Measurements from ENCODE around the gene DPP6.

DPP6 gene

GRCh38 chr7:154436560-154436959 is 384.4 kb downstream of the DPP6 start:
- DNase-seq = no peak
- no peaks in the 10 kb centered on the region for H3K4me1 ChIP-seq (ENCODE audit: control extremely low read depth in 1 of 4, control insufficient read depth in 4 of 4, insufficient read depth in 4 of 4, low read length in 3 of 4)
- 23% methylated on average over 2 of the region's 4 CpGs for WGBS (ENCODE audit: insufficient coverage)
- no peaks in the 10 kb centered on the region for H3K27me3 ChIP-seq (replicated peaks in 2 of 5; ENCODE audit: control insufficient read depth in 4 of 5, insufficient read depth in 5 of 5, low read length in 4 of 5)
- H3K27ac ChIP-seq (ENCODE audit: insufficient read depth in 1 of 2, low read depth in 1 of 2, low read length in 2 of 2, poor library complexity in 1 of 2, severe bottlenecking in 2 of 2) = no peak overlapping the region
- ChIA-PET CTCF (no interaction called here), POLR2A (no interaction called here)
- no peaks in the 10 kb centered on the region for H3K9me3 ChIP-seq (ENCODE audit: control extremely low read depth in 1 of 5, control insufficient read depth in 4 of 5, insufficient read depth in 2 of 5, low read depth in 1 of 5, low read length in 4 of 5)
- H3K4me3 ChIP-seq (ENCODE audit: control insufficient read depth in 1 of 7, extremely low read depth in 1 of 7, insufficient read depth in 4 of 7, low read depth in 2 of 7, low read length in 6 of 7) = no peak overlapping the region
- no peaks in the 10 kb centered on the region for H3K36me3 ChIP-seq (ENCODE audit: control insufficient read depth in 4 of 4, insufficient read depth in 4 of 4, low read length in 3 of 4)

GRCh38 chr7:154437234-154437633 is 385.0 kb downstream of the DPP6 start:
- no peak overlapping the region for H3K27ac ChIP-seq (ENCODE audit: insufficient read depth in 1 of 2, low read depth in 1 of 2, low read length in 2 of 2, poor library complexity in 1 of 2, severe bottlenecking in 2 of 2)
- H3K36me3 ChIP-seq (ENCODE audit: control insufficient read depth in 4 of 4, insufficient read depth in 4 of 4, low read length in 3 of 4) = no peaks in the 10 kb centered on the region
- POLR2A ChIA-PET = no interaction called here
- DNase-seq = no peak
- no peaks in the 10 kb centered on the region for H3K27me3 ChIP-seq (replicated peaks in 2 of 5; ENCODE audit: control insufficient read depth in 4 of 5, insufficient read depth in 5 of 5, low read length in 4 of 5)
- no peaks in the 10 kb centered on the region for H3K9me3 ChIP-seq (ENCODE audit: control extremely low read depth in 1 of 5, control insufficient read depth in 4 of 5, insufficient read depth in 2 of 5, low read depth in 1 of 5, low read length in 4 of 5)
- CTCF ChIA-PET = no interaction called here
- WGBS (ENCODE audit: insufficient coverage) = 94% methylated on average over 2 of the region's 2 CpGs
- H3K4me3 ChIP-seq (ENCODE audit: control insufficient read depth in 1 of 7, extremely low read depth in 1 of 7, insufficient read depth in 4 of 7, low read depth in 2 of 7, low read length in 6 of 7) = no peak overlapping the region
- H3K4me1 ChIP-seq (ENCODE audit: control extremely low read depth in 1 of 4, control insufficient read depth in 4 of 4, insufficient read depth in 4 of 4, low read length in 3 of 4) = no peaks in the 10 kb centered on the region

DNA sequence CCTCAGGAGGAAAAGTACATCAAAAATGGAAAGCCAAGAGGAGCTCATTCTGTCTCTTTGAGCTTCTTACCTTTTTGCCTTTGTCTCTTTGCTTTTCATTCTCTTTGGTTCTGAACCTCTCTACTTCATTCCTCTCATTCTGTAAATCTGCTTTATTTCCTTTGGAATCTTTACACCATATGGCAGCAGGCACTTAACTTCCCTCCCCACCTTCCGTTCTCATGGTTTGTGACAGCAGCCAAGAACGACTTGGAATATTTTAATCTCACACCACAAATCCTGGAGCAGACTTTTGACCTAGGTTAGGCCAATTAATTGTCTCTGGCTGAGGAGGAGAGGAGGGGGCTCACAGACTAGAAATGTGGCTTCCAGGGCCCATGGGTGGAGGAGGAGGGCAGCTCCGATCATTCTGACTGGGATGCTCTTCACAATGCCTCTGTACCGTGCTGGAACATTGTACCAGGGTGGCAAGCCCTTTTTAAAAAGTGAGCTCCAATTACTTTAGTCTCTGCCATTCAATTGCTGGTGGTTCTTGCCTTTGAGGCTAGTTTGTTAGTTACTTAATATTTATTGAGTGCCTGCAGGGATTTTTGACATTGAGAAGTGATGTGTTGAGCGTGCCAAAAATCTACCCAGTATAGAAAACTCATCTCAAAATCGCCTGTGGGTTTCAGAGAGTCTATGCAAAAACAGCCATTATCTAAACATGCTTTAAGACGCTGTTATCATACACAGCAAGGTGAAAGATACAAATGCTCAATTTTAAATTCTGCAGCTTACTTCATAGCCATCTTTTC is 386.6 kb downstream of the DPP6 start:
- Histone ChIP-seq H3K9me3 (ENCODE audit: control extremely low read depth in 1 of 5, control insufficient read depth in 4 of 5, insufficient read depth in 2 of 5, low read depth in 1 of 5, low read length in 4 of 5) (no peaks in the 10 kb centered on the region), H3K27ac (ENCODE audit: insufficient read depth in 1 of 2, low read depth in 1 of 2, low read length in 2 of 2, poor library complexity in 1 of 2, severe bottlenecking in 2 of 2) (no peak overlapping the region), H3K36me3 (ENCODE audit: control insufficient read depth in 4 of 4, insufficient read depth in 4 of 4, low read length in 3 of 4) (no peaks in the 10 kb centered on the region), H3K4me3 (ENCODE audit: control insufficient read depth in 1 of 7, extremely low read depth in 1 of 7, insufficient read depth in 4 of 7, low read depth in 2 of 7, low read length in 6 of 7) (no peak overlapping the region), H3K27me3 (replicated peaks in 2 of 5; ENCODE audit: control insufficient read depth in 4 of 5, insufficient read depth in 5 of 5, low read length in 4 of 5) (no peaks in the 10 kb centered on the region), H3K4me1 (ENCODE audit: control extremely low read depth in 1 of 4, control insufficient read depth in 4 of 4, insufficient read depth in 4 of 4, low read length in 3 of 4) (no peaks in the 10 kb centered on the region)
- DNase-seq = no peak
- ChIA-PET POLR2A (interaction anchor here (0.6 kb wide), 1 partner anchor 9 kb away, joined by 7 read pairs; no protein-coding TSS in a partner anchor), CTCF (no interaction called here)
- 92% methylated on average over 4 of the region's 7 CpGs for WGBS (ENCODE audit: insufficient coverage)

DNA sequence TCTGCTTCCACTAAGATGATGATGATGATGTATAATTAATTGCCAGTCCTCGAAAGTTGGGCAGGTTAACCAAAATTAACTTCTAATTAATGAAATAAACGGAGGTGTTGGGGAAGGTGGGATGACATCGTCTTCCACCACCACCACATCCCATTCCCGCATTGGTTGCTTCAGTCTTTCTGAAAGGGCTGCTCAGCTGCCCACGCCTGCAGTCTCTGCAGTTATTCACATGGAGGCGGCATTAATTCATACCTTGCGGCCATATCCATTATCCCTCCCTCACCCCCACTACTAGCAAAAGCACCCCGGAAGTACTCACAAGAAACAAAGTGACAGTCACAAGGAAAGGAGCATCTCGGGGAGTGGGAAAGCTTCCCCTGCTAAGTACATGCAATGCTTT is 387.9 kb downstream of the DPP6 start:
- WGBS (ENCODE audit: insufficient coverage) = 100% methylated on average over 1 of the region's 9 CpGs
- no peaks in the 10 kb centered on the region for H3K4me1 ChIP-seq (ENCODE audit: control extremely low read depth in 1 of 4, control insufficient read depth in 4 of 4, insufficient read depth in 4 of 4, low read length in 3 of 4)
- POLR2A ChIA-PET = no interaction called here
- no peaks in the 10 kb centered on the region for H3K27me3 ChIP-seq (replicated peaks in 2 of 5; ENCODE audit: control insufficient read depth in 4 of 5, insufficient read depth in 5 of 5, low read length in 4 of 5)
- H3K9me3 ChIP-seq (ENCODE audit: control extremely low read depth in 1 of 5, control insufficient read depth in 4 of 5, insufficient read depth in 2 of 5, low read depth in 1 of 5, low read length in 4 of 5) = no peaks in the 10 kb centered on the region
- H3K27ac ChIP-seq (ENCODE audit: insufficient read depth in 1 of 2, low read depth in 1 of 2, low read length in 2 of 2, poor library complexity in 1 of 2, severe bottlenecking in 2 of 2) = no peak overlapping the region
- H3K36me3 ChIP-seq (ENCODE audit: control insufficient read depth in 4 of 4, insufficient read depth in 4 of 4, low read length in 3 of 4) = no peaks in the 10 kb centered on the region
- CTCF ChIA-PET = no interaction called here
- no peak for DNase-seq
- H3K4me3 ChIP-seq (ENCODE audit: control insufficient read depth in 1 of 7, extremely low read depth in 1 of 7, insufficient read depth in 4 of 7, low read depth in 2 of 7, low read length in 6 of 7) = no peak overlapping the region

- Histone ChIP-seq H3K27me3 (replicated peaks in 2 of 5; ENCODE audit: control insufficient read depth in 4 of 5, insufficient read depth in 5 of 5, low read length in 4 of 5) (no peaks in the 10 kb centered on the region), H3K4me1 (ENCODE audit: control extremely low read depth in 1 of 4, control insufficient read depth in 4 of 4, insufficient read depth in 4 of 4, low read length in 3 of 4) (no peaks in the 10 kb centered on the region), H3K9me3 (ENCODE audit: control extremely low read depth in 1 of 5, control insufficient read depth in 4 of 5, insufficient read depth in 2 of 5, low read depth in 1 of 5, low read length in 4 of 5) (no peaks in the 10 kb centered on the region), H3K36me3 (ENCODE audit: control insufficient read depth in 4 of 4, insufficient read depth in 4 of 4, low read length in 3 of 4) (no peaks in the 10 kb centered on the region), H3K4me3 (ENCODE audit: control insufficient read depth in 1 of 7, extremely low read depth in 1 of 7, insufficient read depth in 4 of 7, low read depth in 2 of 7, low read length in 6 of 7) (no peak overlapping the region), H3K27ac (ENCODE audit: insufficient read depth in 1 of 2, low read depth in 1 of 2, low read length in 2 of 2, poor library complexity in 1 of 2, severe bottlenecking in 2 of 2) (no peak overlapping the region)
- ChIA-PET POLR2A (no interaction called here), CTCF (interaction anchor here (0.8 kb wide), 1 partner anchor 11 kb away, joined by 3 read pairs; no protein-coding TSS in a partner anchor)
- 91% methylated on average over 4 of the region's 5 CpGs for WGBS (ENCODE audit: insufficient coverage)
- DNase-seq = no peak
Observed at GRCh38 chr7:154440651-154441050, 388.5 kb downstream of the DPP6 start.

DNA sequence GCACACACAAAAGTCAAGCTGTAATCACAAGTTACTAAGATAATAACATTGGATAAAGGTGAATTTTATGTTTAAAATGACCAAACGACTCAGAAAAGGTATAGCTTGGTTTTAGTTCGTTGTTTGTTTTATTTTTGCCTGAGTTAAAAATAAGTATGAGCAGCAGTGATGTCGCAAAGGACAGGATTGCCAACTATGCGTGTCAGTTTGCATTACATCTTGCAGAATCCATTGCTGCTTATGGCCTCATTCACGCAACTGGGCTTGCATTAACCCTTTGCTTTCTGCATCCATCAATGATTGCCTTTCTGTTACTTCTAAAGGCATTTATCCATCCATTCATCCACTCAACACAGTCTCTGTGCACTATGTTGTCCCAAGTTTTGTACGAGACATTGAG is 389.6 kb downstream of the DPP6 start:
- no peak overlapping the region for H3K4me3 ChIP-seq (ENCODE audit: control insufficient read depth in 1 of 7, extremely low read depth in 1 of 7, insufficient read depth in 4 of 7, low read depth in 2 of 7, low read length in 6 of 7)
- no peak overlapping the region for H3K27ac ChIP-seq (ENCODE audit: insufficient read depth in 1 of 2, low read depth in 1 of 2, low read length in 2 of 2, poor library complexity in 1 of 2, severe bottlenecking in 2 of 2)
- 59% methylated on average over 4 of the region's 6 CpGs for WGBS (ENCODE audit: insufficient coverage)
- H3K27me3 ChIP-seq (replicated peaks in 2 of 5; ENCODE audit: control insufficient read depth in 4 of 5, insufficient read depth in 5 of 5, low read length in 4 of 5) = no peaks in the 10 kb centered on the region
- H3K4me1 ChIP-seq (ENCODE audit: control extremely low read depth in 1 of 4, control insufficient read depth in 4 of 4, insufficient read depth in 4 of 4, low read length in 3 of 4) = no peaks in the 10 kb centered on the region
- no peak for DNase-seq
- ChIA-PET CTCF (no interaction called here), POLR2A (no interaction called here)
- H3K36me3 ChIP-seq (ENCODE audit: control insufficient read depth in 4 of 4, insufficient read depth in 4 of 4, low read length in 3 of 4) = no peaks in the 10 kb centered on the region
- H3K9me3 ChIP-seq (ENCODE audit: control extremely low read depth in 1 of 5, control insufficient read depth in 4 of 5, insufficient read depth in 2 of 5, low read depth in 1 of 5, low read length in 4 of 5) = peaks cover 0 to 2% (median 0%) of the 10 kb centered on the region in 5 experiments

- DNase-seq = no peak
- CTCF ChIA-PET = no interaction called here
- 72% methylated on average over 2 of the region's 2 CpGs for WGBS (ENCODE audit: insufficient coverage)
Observed at GRCh38 chr7:154442939-154443338, 390.7 kb downstream of the DPP6 start.

More at GRCh38 chr7:154442939-154443338, 390.7 kb downstream of the DPP6 start:
- no peak overlapping the region for H3K4me3 ChIP-seq (ENCODE audit: control insufficient read depth in 1 of 7, extremely low read depth in 1 of 7, insufficient read depth in 4 of 7, low read depth in 2 of 7, low read length in 6 of 7)
- H3K9me3 ChIP-seq (ENCODE audit: control extremely low read depth in 1 of 5, control insufficient read depth in 4 of 5, insufficient read depth in 2 of 5, low read depth in 1 of 5, low read length in 4 of 5) = peaks cover 0 to 2% (median 0%) of the 10 kb centered on the region in 5 experiments
- H3K36me3 ChIP-seq (ENCODE audit: control insufficient read depth in 4 of 4, insufficient read depth in 4 of 4, low read length in 3 of 4) = no peaks in the 10 kb centered on the region
- POLR2A ChIA-PET = no interaction called here
- no peak overlapping the region for H3K27ac ChIP-seq (ENCODE audit: insufficient read depth in 1 of 2, low read depth in 1 of 2, low read length in 2 of 2, poor library complexity in 1 of 2, severe bottlenecking in 2 of 2)
- H3K4me1 ChIP-seq (ENCODE audit: control extremely low read depth in 1 of 4, control insufficient read depth in 4 of 4, insufficient read depth in 4 of 4, low read length in 3 of 4) = no peaks in the 10 kb centered on the region
- no peaks in the 10 kb centered on the region for H3K27me3 ChIP-seq (replicated peaks in 2 of 5; ENCODE audit: control insufficient read depth in 4 of 5, insufficient read depth in 5 of 5, low read length in 4 of 5)
